Breast epithelium (tissue), 3 donors: ENCODE measurements around the gene PHF19.

ENCODE experiments used
- CTCF ChIP-seq, 3 donors: fragments of 450-650 bp; IDR thresholded peaks; one replicate each; pipeline ENCODE4 v1.5.1; 2016 to 2017; ENCODE audit warnings: antibody characterized with exemption in 3 of 3, mild to moderate bottlenecking in 3 of 3, moderate library complexity in 3 of 3
- POLR2A ChIP-seq: fragments of 450-650 bp; IDR thresholded peaks from one replicate; pipeline ENCODE4 v1.6.1; 2016; ENCODE audit warnings: antibody characterized with exemption, mild to moderate bottlenecking, moderate library complexity
- POLR2AphosphoS5 ChIP-seq, 3 donors: sonication (generic); formaldehyde crosslinking; IDR thresholded peaks; one replicate each; pipeline ENCODE4 v1.6.1; 2017; ENCODE audit warnings: antibody characterized with exemption in 3 of 3

- TF ChIP-seq POLR2A (no peak), CTCF (IDR thresholded peaks at IDR 0.05) (no peak), POLR2AphosphoS5 (IDR thresholded peaks at IDR 0.05) (no peak)
These were observed 11.6 kb upstream of the PHF19 start for GRCh38 chr9:120888626-120889025.
